CD4-positive, alpha-beta memory T cell (primary cell): ENCODE results near the gene PPP1R12C. TPM values are rescaled to one million over a fixed set of nuclear protein-coding genes. Genes with fewer than 3 reads are reported as not detected.

Experiments used
- CTCF ChIA-PET: fragments of 350-600 bp; sonication (Branson Sonifier 250); formaldehyde crosslinking; loops from one replicate; lab custom pipeline; 2021; ENCODE audit warnings: inconsistent platforms; ENCODE audit not compliant: partially characterized antibody; lab: Charles Lee
- POLR2A ChIA-PET: fragments of 350-600 bp; sonication (Branson Sonifier 250); formaldehyde crosslinking; loops from one replicate; lab custom pipeline; 2021; ENCODE audit not compliant: partially characterized antibody; lab: Charles Lee
- DNase-seq, 5 donors: peaks; one replicate each; pipeline versions ENCODE4 v3.0.0 to v3.0.0-alpha.2; 2020 to 2022; ENCODE audit warnings: mixed read lengths in 1 of 5
- H3K27ac ChIP-seq: one replicate; pipeline ENCODE4 v1.7.0; 2013; ENCODE audit warnings: low read depth, low read length
- H3K27me3 ChIP-seq: 2 replicates; pipeline ENCODE4 v1.7.0; 2013; ENCODE audit warnings: mild to moderate bottlenecking, low read length, moderate library complexity; ENCODE audit not compliant: insufficient read depth
- H3K36me3 ChIP-seq: 2 replicates; pipeline ENCODE4 v1.7.0; 2013; ENCODE audit warnings: mild to moderate bottlenecking, low read length, moderate library complexity; ENCODE audit not compliant: insufficient read depth
- H3K4me1 ChIP-seq: 2 replicates; pipeline ENCODE4 v1.7.0; 2013; ENCODE audit warnings: mild to moderate bottlenecking, low read length, moderate library complexity; ENCODE audit not compliant: insufficient read depth
- H3K4me3 ChIP-seq, 2 donors: one replicate each; pipeline ENCODE4 v1.7.0; 2013; ENCODE audit warnings: low read length in 2 of 2, mild to moderate bottlenecking in 1 of 2
- H3K9me3 ChIP-seq, 2 donors: one replicate each; pipeline ENCODE4 v1.7.0; 2013; ENCODE audit warnings: low read length in 2 of 2, control low read depth in 1 of 2; ENCODE audit not compliant: control insufficient read depth in 1 of 2
- H3K27ac Mint-ChIP-seq, 7 donors: one replicate each; pipeline ENCODE4 v1.8.0; 2020 to 2021; ENCODE audit warnings: mixed read lengths in 7 of 7, mild to moderate bottlenecking in 6 of 7, inconsistent platforms in 3 of 7, moderate library complexity in 3 of 7
- H3K27me3 Mint-ChIP-seq, 2 donors: one replicate each; pipeline ENCODE4 v1.8.0; 2020 to 2021; ENCODE audit warnings: mixed read lengths in 2 of 2
- H3K36me3 Mint-ChIP-seq, 2 donors: one replicate each; pipeline ENCODE4 v1.8.0; 2020 to 2021; ENCODE audit warnings: mixed read lengths in 2 of 2, inconsistent platforms in 1 of 2, mild to moderate bottlenecking in 1 of 2
- H3K4me1 Mint-ChIP-seq, 4 donors: one replicate each; pipeline ENCODE4 v1.8.0; 2020 to 2021; ENCODE audit warnings: mixed read lengths in 4 of 4, mild to moderate bottlenecking in 1 of 4
- H3K4me3 Mint-ChIP-seq, 8 donors: one replicate each; pipeline ENCODE4 v1.8.0; 2020 to 2021; ENCODE audit warnings: mixed read lengths in 8 of 8, mild to moderate bottlenecking in 7 of 8, moderate library complexity in 6 of 8, inconsistent platforms in 3 of 8
- H3K9me3 Mint-ChIP-seq, 8 donors: one replicate each; pipeline ENCODE4 v1.8.0; 2020 to 2021; ENCODE audit warnings: mixed read lengths in 8 of 8, mild to moderate bottlenecking in 5 of 8, inconsistent platforms in 3 of 8, moderate library complexity in 1 of 8
- intact Hi-C: fragments of 100-400 bp; cut with micrococcal nuclease; formaldehyde crosslinking; loops from one replicate; pipeline ENCODE4 v1.15.1; 2023
- polyA plus RNA-seq, 2 donors: library from polyadenylated mRNA; unstranded; fragments of 300-500 nt; fragmentation: Illumina TruSeq; gene quantifications; one replicate each; pipeline ENCODE4 v1.2.3, GENCODE V29; 2021
- total RNA-seq, 2 experiments: library from RNA; stranded (reverse); gene quantifications; one replicate each; pipeline ENCODE4 v1.2.3, GENCODE V29; 2021

The PPP1R12C gene
- total and polyA plus RNA-seq, 4 experiments from 2014 or later: 1.4 to 165 (median 87.1) TPM

- Histone ChIP-seq H3K4me1 (peaks cover 9% of the 10 kb centered on the region), H3K27me3 (peaks cover 6% of the 10 kb centered on the region), H3K36me3 (no peaks in the 10 kb centered on the region), H3K9me3 (no peaks in the 10 kb centered on the region), H3K27ac (no peak overlapping the region), H3K4me3 (no peak overlapping the region)
- intact Hi-C loops: loop anchor here (1.0 to 2.0 kb wide), 2 partner anchors 19 to 42 kb away; no protein-coding TSS in a partner anchor
- Mint-ChIP-seq H3K27me3 (peaks cover 24 to 36% of the 10 kb centered on the region in 2 donors), H3K27ac (peak overlapping the region in 5 of 7 donors; percentile 36 to 75 (median 46)), H3K4me3 (peak overlapping the region in 1 of 8 donors; percentile 26), H3K36me3 (no peaks in the 10 kb centered on the region), H3K4me1 (peaks cover 3 to 10% (median 7%) of the 10 kb centered on the region in 4 donors), H3K9me3 (peaks cover 0 to 2% (median 0%) of the 10 kb centered on the region in 8 donors)
- peak; percentile 82 to 87 (median 85) for DNase-seq
- CTCF ChIA-PET: interaction anchor here (0.6 to 2.8 kb wide), 9 partner anchors 9 to 493 kb away, joined by 3 to 16 read pairs (median 3); no protein-coding TSS in a partner anchor
- POLR2A ChIA-PET: no interaction called here
Measured at GRCh38 chr19:55160128-55160985, 42.9 kb upstream of the PPP1R12C start.

- Mint-ChIP-seq H3K4me3 (no peak overlapping the region), H3K36me3 (no peaks in the 10 kb centered on the region), H3K4me1 (peaks cover 5 to 16% (median 12%) of the 10 kb centered on the region in 4 donors), H3K27ac (peak overlapping the region in 2 of 7 donors; percentile 25 to 35), H3K27me3 (peaks cover 17 to 30% of the 10 kb centered on the region in 2 donors), H3K9me3 (peaks cover 0 to 3% (median 0%) of the 10 kb centered on the region in 8 donors)
- peaks cover 6% of the 10 kb centered on the region for H3K27me3 ChIP-seq
- H3K36me3 ChIP-seq: no peaks in the 10 kb centered on the region
- no peak for DNase-seq
- ChIA-PET POLR2A (no interaction called here), CTCF (interaction anchor here (0.5 to 2.8 kb wide), 5 partner anchors 16 to 393 kb away, joined by 3 to 16 read pairs (median 5); no protein-coding TSS in a partner anchor)
- no peaks in the 10 kb centered on the region for H3K9me3 ChIP-seq
- no peak overlapping the region for H3K27ac ChIP-seq
- peaks cover 9% of the 10 kb centered on the region for H3K4me1 ChIP-seq
- H3K4me3 ChIP-seq: no peak overlapping the region
- intact Hi-C loops: no loop called here
Measured at GRCh38 chr19:55158848-55159749, 41.7 kb upstream of the PPP1R12C start.

- H3K9me3 Mint-ChIP-seq: peaks cover 0 to 8% (median 0%) of the 10 kb centered on the region in 8 donors
- H3K36me3 Mint-ChIP-seq: no peaks in the 10 kb centered on the region
- ChIA-PET CTCF (interaction anchor here (0.5 to 2.8 kb wide), 3 partner anchors 15 to 394 kb away, joined by 4 to 16 read pairs (median 5); no protein-coding TSS in a partner anchor), POLR2A (no interaction called here)
- Histone ChIP-seq H3K27ac (no peak overlapping the region), H3K9me3 (no peaks in the 10 kb centered on the region), H3K27me3 (peaks cover 6% of the 10 kb centered on the region), H3K4me3 (no peak overlapping the region), H3K4me1 (peaks cover 13% of the 10 kb centered on the region), H3K36me3 (no peaks in the 10 kb centered on the region)
- intact Hi-C loops: no loop called here
- peak overlapping the region in 2 of 7 donors; percentile 25 to 35 for H3K27ac Mint-ChIP-seq
- H3K4me1 Mint-ChIP-seq: peaks cover 10 to 22% (median 16%) of the 10 kb centered on the region in 4 donors
- peaks cover 13 to 24% of the 10 kb centered on the region in 2 donors for H3K27me3 Mint-ChIP-seq
- DNase-seq: no peak
- H3K4me3 Mint-ChIP-seq: no peak overlapping the region
Measured at GRCh38 chr19:55158423-55158822, 41.0 kb upstream of the PPP1R12C start.

GRCh38 chr19:55157064-55157908 lies 39.8 kb upstream of the PPP1R12C start, which contains the start of gene TNNI3:
TNNI3 (minus strand) TSS chr19:55157732; CDS start chr19:55157589, 143 bp downstream.
- no peak within 1 kb of the TSS for H3K27ac ChIP-seq
- intact Hi-C loops: no loop called here
- Mint-ChIP-seq H3K27me3 (peaks cover 13 to 24% of the 10 kb centered on the region in 2 donors), H3K27ac (peak within 1 kb of the TSS in 1 of 7 donors; percentile 25), H3K36me3 (no peaks in the 10 kb centered on the region), H3K9me3 (peaks cover 0 to 8% (median under 1%) of the 10 kb centered on the region in 8 donors), H3K4me3 (peak within 1 kb of the TSS in 3 of 8 donors; percentile 36 to 69 (median 62)), H3K4me1 (peaks cover 10 to 23% (median 18%) of the 10 kb centered on the region in 4 donors)
- no peak within 1 kb of the TSS for H3K4me3 ChIP-seq
- no peaks in the 10 kb centered on the region for H3K9me3 ChIP-seq
- ChIA-PET POLR2A (no interaction called here), CTCF (no interaction called here)
- peaks cover 13% of the 10 kb centered on the region for H3K4me1 ChIP-seq
- no peaks in the 10 kb centered on the region for H3K36me3 ChIP-seq
- peaks cover 6% of the 10 kb centered on the region for H3K27me3 ChIP-seq
- peak in 1 of 5 donors; percentile 31 for DNase-seq

GRCh38 chr19:55156202-55157063 lies 39.0 kb upstream of the PPP1R12C start:
- H3K9me3 ChIP-seq: peaks cover 0 to 5% of the 10 kb centered on the region in 2 donors
- Mint-ChIP-seq H3K36me3 (no peaks in the 10 kb centered on the region), H3K4me1 (peaks cover 13 to 32% (median 25%) of the 10 kb centered on the region in 4 donors), H3K9me3 (peaks cover 0 to 9% (median 5%) of the 10 kb centered on the region in 8 donors), H3K4me3 (peak overlapping the region in 6 of 8 donors; percentile 31 to 69 (median 58)), H3K27ac (no peak overlapping the region), H3K27me3 (peaks cover 12 to 24% of the 10 kb centered on the region in 2 donors)
- peaks cover 6% of the 10 kb centered on the region for H3K27me3 ChIP-seq
- intact Hi-C loops: no loop called here
- peaks cover 13% of the 10 kb centered on the region for H3K4me1 ChIP-seq
- no peaks in the 10 kb centered on the region for H3K36me3 ChIP-seq
- DNase-seq: peak in 1 of 5 donors; percentile 18
- H3K27ac ChIP-seq: no peak overlapping the region
- H3K4me3 ChIP-seq: no peak overlapping the region
- CTCF ChIA-PET: no interaction called here
- POLR2A ChIA-PET: no interaction called here
